GM12872 (cell line): ENCODE data around the gene LOX.

Source experiments
- TF ChIP-seq, protein P1 (sequence below): IDR thresholded peaks from 3 replicates; pipeline ENCODE4 v1.5.1; 2011; ENCODE audit warnings: low read depth, mild to moderate bottlenecking, low read length, moderate library complexity; ENCODE audit not compliant: insufficient read depth

Gene LOX

DNA sequence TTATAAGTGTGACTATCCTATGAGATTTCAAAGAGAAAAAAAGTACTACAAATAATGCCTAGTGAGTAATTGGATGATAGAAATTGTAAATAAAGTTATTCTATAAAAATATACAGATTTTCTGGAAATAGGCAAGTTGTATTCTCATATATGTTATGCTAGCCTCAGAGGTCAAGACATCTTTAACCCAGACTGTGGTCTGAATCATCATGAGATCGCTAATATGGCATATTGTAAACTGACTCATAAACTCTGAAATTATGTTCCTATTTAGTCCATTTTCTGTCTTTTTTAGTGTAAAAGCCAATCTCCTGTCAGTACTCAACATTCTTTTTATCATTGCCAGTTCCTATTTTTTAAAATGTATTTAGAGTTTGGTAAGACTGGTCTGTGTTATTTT lies 14.2 kb downstream of the LOX start:
- TF ChIP-seq, protein P1, sequence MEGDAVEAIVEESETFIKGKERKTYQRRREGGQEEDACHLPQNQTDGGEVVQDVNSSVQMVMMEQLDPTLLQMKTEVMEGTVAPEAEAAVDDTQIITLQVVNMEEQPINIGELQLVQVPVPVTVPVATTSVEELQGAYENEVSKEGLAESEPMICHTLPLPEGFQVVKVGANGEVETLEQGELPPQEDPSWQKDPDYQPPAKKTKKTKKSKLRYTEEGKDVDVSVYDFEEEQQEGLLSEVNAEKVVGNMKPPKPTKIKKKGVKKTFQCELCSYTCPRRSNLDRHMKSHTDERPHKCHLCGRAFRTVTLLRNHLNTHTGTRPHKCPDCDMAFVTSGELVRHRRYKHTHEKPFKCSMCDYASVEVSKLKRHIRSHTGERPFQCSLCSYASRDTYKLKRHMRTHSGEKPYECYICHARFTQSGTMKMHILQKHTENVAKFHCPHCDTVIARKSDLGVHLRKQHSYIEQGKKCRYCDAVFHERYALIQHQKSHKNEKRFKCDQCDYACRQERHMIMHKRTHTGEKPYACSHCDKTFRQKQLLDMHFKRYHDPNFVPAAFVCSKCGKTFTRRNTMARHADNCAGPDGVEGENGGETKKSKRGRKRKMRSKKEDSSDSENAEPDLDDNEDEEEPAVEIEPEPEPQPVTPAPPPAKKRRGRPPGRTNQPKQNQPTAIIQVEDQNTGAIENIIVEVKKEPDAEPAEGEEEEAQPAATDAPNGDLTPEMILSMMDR, result no peak

DNA sequence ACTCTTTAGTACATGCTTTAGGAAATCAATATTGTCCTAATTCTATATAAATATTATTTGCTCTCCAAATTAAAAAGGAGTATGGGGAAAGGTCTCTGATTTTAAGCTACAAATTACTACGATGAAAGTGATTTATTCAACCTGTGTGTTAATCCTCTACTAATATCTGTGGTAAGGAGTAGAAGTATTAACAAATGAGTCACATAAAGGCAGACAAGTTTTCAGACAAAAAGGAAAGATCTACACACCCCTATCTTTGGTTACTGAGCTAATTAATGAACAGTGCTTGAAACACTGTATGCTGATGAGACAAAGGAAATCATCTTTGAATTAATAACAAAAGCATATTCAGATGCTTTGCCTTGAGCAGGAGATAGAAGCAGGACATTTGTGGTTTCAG lies 15.9 kb downstream of the LOX start:
- TF ChIP-seq, protein P1, result no peak

DNA sequence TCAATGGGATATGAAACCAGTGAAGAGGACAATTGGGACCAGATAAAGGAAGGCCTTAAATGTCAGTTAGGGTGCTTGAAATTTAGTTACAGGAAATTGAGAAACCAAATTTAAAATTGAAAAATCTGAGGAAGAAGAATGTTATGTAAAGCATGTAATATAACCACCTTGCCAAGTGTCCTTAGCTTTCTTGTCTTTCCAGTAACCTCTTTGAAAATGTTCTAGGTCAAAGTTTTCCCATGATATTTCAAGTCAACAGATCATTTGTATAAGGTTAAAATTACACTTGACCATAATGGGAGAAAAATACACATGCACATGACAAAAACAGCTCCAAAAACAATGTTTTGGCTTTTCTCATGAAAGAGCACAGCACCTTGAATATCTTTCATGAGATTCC lies 21.1 kb downstream of the LOX start:
- TF ChIP-seq, protein P1, result no peak

DNA sequence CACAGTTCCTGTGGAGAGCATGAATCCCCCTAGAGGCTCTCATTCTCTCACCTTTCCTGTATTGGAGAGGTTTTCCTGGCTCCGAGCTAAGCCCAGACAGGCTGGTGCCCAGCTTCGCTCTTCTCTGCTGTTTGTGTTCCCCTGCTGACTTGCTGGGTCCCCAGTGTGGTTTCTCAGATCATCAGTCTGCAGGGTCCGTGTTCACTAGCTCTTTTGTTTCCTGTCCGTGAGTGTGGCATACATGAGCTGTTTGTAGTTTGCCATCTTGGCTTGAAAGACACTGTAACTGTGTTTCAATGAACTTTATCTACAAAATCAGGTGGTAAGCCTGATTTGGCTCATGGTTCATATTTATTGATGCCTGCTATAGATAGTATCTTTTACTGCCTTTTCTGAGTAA lies 23.8 kb downstream of the LOX start:
- TF ChIP-seq, protein P1, result no peak

DNA sequence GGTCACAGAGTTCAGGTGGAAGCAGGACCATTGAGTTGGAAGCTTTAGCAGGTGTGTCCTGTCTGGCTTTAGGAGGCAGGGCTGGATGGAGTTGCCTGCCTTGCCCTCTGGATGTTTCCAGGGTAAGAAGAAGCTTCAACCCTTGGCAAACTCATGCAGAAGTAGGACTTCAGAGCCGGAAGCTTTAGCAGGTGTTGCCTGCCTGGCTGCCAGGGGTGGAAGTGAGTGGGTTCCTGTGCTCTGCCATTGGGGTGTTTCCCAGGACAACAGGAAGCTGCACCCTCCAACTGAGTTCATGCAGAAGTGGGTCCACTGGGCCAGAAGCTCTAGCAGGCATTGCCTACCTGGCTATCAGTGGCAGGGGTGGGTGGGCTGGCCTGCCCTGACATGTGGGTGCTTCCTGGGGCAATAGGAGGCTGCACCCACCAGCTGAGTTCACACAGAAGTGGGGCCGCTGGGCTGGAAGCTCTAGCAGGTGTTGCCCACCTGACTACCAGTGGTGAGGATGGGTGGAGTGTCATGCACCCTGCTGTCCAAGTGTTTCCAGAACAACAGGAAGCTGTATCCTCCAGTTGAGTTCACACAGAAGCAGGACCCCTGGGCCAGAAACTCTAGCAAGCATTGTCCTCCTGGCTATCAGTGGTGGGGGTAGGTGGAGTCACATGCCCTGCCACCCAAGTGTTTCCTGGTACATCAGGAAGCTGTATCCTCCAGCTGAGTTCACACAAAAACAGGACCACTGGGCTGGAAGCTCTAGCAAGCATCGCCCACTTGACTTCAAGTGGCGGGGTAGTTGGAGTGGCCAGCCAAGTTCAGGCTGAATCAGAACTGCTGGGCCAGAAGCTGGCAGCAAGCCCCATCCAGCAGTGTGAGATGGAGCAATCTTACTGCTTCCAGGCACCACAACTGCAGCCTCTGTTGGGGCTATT lies 24.6 kb downstream of the LOX start:
- TF ChIP-seq, protein P1, result no peak

DNA sequence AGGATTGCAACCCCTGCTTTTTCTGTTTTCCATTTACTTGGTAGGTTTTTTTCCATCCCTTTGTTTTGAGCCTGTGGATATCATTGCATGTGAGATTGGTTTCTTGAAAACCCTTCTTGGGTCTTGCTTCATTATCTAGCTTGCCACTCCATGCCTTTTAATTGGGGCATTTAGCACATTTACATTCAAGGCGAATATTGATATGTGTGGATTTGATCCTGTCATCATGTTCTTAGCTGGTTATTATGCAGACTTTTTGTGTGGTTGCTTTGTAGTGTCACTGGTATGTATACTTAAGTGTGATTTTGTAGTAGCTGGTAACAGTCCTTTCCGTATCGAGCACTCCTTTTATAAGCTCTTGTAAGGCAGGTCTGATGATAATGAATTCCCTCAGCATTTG lies 26.5 kb downstream of the LOX start:
- TF ChIP-seq, protein P1, result no peak

DNA sequence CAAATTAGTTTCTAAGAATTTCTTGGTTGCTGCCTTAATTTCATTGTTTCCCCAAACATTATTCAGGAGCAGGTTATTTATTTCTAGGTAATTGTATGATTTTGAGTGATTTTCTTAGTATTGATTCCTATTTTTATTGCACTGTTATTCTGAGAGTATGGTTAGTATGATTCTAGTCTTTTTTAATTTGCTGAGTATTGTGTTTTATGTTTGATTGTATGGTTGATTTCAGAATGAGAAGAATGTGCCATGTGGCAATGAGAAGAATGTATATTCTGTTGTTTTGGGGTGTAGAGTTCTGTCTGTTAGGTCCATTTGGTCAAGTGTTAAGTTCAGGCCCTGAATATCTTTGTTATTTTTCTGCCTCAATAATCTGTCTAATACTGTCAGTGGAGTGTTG lies 27.1 kb downstream of the LOX start:
- TF ChIP-seq, protein P1, result no peak
